Endothelial cell of umbilical vein (primary cell): ENCODE measurements around the gene AREG. TPM values are rescaled to one million over a fixed set of nuclear protein-coding genes. Genes with fewer than 3 reads are reported as not detected.

Experiments used
- BruUV-seq: library from RNA; stranded (reverse); fragments of 400-500 nt; replicated peaks from 2 replicates; lab custom pipeline; 2021; lab: Mats Ljungman, UMichigan
- CTCF ChIA-PET: fragments of 300-600, 350-600 bp; sonication (Branson Sonifier 250); formaldehyde crosslinking; loops from one replicate; lab custom pipeline; 2021; ENCODE audit warnings: antibody characterized with exemption, inconsistent platforms; lab: Charles Lee
- POLR2A ChIA-PET: fragments of 300-600, 350-600 bp; sonication (Branson Sonifier 250); formaldehyde crosslinking; loops from one replicate; lab custom pipeline; 2021; ENCODE audit warnings: antibody characterized with exemption, inconsistent platforms; lab: Charles Lee
- DNase-seq: peaks from one replicate; pipeline ENCODE4 v3.0.0-alpha.2; 2011; ENCODE audit warnings: low read depth, low spot score
- FAIRE-seq: peaks from 2 replicates; lab custom pipeline; 2011; peaks lifted over from hg19 to GRCh38; lab: Jason Lieb, UNC
- H2AFZ ChIP-seq: 2 replicates; pipeline ENCODE4 v1.6.0; 2012; ENCODE audit warnings: low read depth, low read length, control low read depth, inconsistent platforms
- H3K27ac ChIP-seq: 2 replicates; pipeline ENCODE4 v1.5.1; 2011; ENCODE audit warnings: low read depth, mild to moderate bottlenecking, control low read depth, low read length, moderate library complexity; ENCODE audit not compliant: insufficient read depth
- H3K27me3 ChIP-seq, 2 experiments: 2 replicates each; pipeline versions ENCODE4 v1.6.0 to v1.6.1; 2011; ENCODE audit warnings: low read length in 2 of 2, mixed read lengths in 1 of 2; ENCODE audit not compliant: control insufficient read depth in 2 of 2, insufficient read depth in 2 of 2
- H3K36me3 ChIP-seq, 2 experiments: 2 replicates in 1 of 2; 3 replicates in 1 of 2; pipeline ENCODE4 v1.5.1; 2011; ENCODE audit warnings: low read length in 2 of 2, mild to moderate bottlenecking in 1 of 2, moderate library complexity in 1 of 2; ENCODE audit not compliant: control insufficient read depth in 2 of 2, insufficient read depth in 2 of 2; ENCODE audit errors: extremely low read depth in 1 of 2
- H3K4me1 ChIP-seq: 3 replicates; pipeline ENCODE4 v1.5.1; 2011; ENCODE audit warnings: mild to moderate bottlenecking, low read length; ENCODE audit not compliant: control insufficient read depth, insufficient read depth; ENCODE audit errors: extremely low read depth
- H3K4me2 ChIP-seq: 2 replicates; pipeline ENCODE4 v1.6.1; 2011; ENCODE audit warnings: low read length, control low read depth, mixed read lengths; ENCODE audit not compliant: insufficient read depth
- H3K4me3 ChIP-seq, 3 experiments: fragments of 200-600 bp in 1 of 3; sonication (generic), shearing (Covaris generic) in 1 of 3; replicated peaks in 1 of 3; 2 replicates each; pipeline ENCODE4 v1.5.1; 2011 to 2016; ENCODE audit warnings: control low read depth in 3 of 3, low read length in 3 of 3, mild to moderate bottlenecking in 2 of 3, inconsistent platforms in 1 of 3, low read depth in 1 of 3, moderate library complexity in 1 of 3; ENCODE audit not compliant: insufficient read depth in 1 of 3
- H3K79me2 ChIP-seq: 2 replicates; pipeline ENCODE4 v1.6.0; 2012; ENCODE audit warnings: low read length, inconsistent platforms; ENCODE audit not compliant: control insufficient read depth, insufficient read depth
- H3K9ac ChIP-seq: replicated peaks from 2 replicates; pipeline ENCODE3; 2011; ENCODE audit warnings: low read length, control low read depth; ENCODE audit not compliant: insufficient read depth; ENCODE audit errors: extremely low read depth
- H3K9me1 ChIP-seq: replicated peaks from 3 replicates; pipeline ENCODE4 v1.6.0; 2011; ENCODE audit warnings: mild to moderate bottlenecking, low read length; ENCODE audit not compliant: control insufficient read depth, insufficient read depth; ENCODE audit errors: extremely low read depth
- H3K9me3 ChIP-seq: replicated peaks from 2 replicates; pipeline ENCODE4 v1.5.1; 2012; ENCODE audit warnings: low read length, inconsistent platforms; ENCODE audit not compliant: control insufficient read depth, insufficient read depth
- H4K20me1 ChIP-seq: replicated peaks from 2 replicates; pipeline ENCODE3; 2011; ENCODE audit warnings: mild to moderate bottlenecking, low read length; ENCODE audit not compliant: control insufficient read depth, insufficient read depth; ENCODE audit errors: extremely low read depth
- EZH2 ChIP-seq: IDR thresholded peaks from 2 replicates; pipeline ENCODE4 v1.6.1; 2012; ENCODE audit warnings: borderline replicate concordance, low read depth, mild to moderate bottlenecking, moderate library complexity, low read length, inconsistent platforms; ENCODE audit not compliant: severe bottlenecking
- FOS ChIP-seq: IDR thresholded peaks from 2 replicates; pipeline ENCODE4 v1.6.1; 2011; ENCODE audit warnings: mild to moderate bottlenecking, low read length, moderate library complexity, borderline replicate concordance; ENCODE audit not compliant: insufficient read depth
- GATA2 ChIP-seq: IDR thresholded peaks from 2 replicates; pipeline ENCODE4 v1.7.0; 2011; ENCODE audit warnings: low read depth, mild to moderate bottlenecking, moderate library complexity, mixed read lengths, low read length; ENCODE audit not compliant: insufficient read length, insufficient read depth
- JUN ChIP-seq: IDR thresholded peaks from 2 replicates; pipeline ENCODE4 v1.6.1; 2011; ENCODE audit warnings: borderline replicate concordance, low read depth; ENCODE audit not compliant: insufficient read length, insufficient read depth
- MYC ChIP-seq: IDR thresholded peaks from one replicate; pipeline ENCODE4 v1.6.1; 2011; ENCODE audit warnings: mild to moderate bottlenecking, low read depth, low read length
- POLR2A ChIP-seq: IDR thresholded peaks from 2 replicates; pipeline ENCODE4 v1.6.1; 2012; ENCODE audit warnings: low read depth, mild to moderate bottlenecking, control low read depth, low read length
- POLR2AphosphoS5 ChIP-seq: IDR thresholded peaks from 2 replicates; pipeline ENCODE4 v1.6.1; 2012; ENCODE audit warnings: low read depth, mild to moderate bottlenecking, control low read depth, low read length, moderate library complexity; ENCODE audit not compliant: insufficient read depth
- dilution Hi-C: fragments of 300-500 bp; cut with MboI; formaldehyde crosslinking; loops from one replicate; pipeline ENCODE4 v1.15.0; 2019; ENCODE audit warnings: low sequenced_read_pairs; ENCODE audit not compliant: extremely low pct_ligation_motif_present
- intact Hi-C: fragments of 100-400 bp; cut with micrococcal nuclease; formaldehyde crosslinking; loops from one replicate; pipeline ENCODE4 v1.10.0; 2022
- polyA plus RNA-seq, 4 experiments: library from polyadenylated mRNA; depleted of rRNA in 3 of 4; stranded (reverse) in 3 of 4; unstranded in 1 of 4; fragments of >200 nt; gene quantifications; 2 replicates each; pipeline versions ENCODE4 v1.2.1 to v1.2.3, GENCODE V29; 2011 to 2012; ENCODE audit warnings: missing spikeins in 1 of 4
- total RNA-seq: library from RNA; stranded (reverse); gene quantifications from 2 replicates; pipeline ENCODE4 v1.2.3, GENCODE V29; 2021
- TF ChIP-seq, protein P1 (sequence below), 2 donors: IDR thresholded peaks; 1 replicate in 1 of 2; 2 replicates in 1 of 2; pipeline ENCODE4 v1.5.1; 2011; ENCODE audit warnings: low read length in 2 of 2, mild to moderate bottlenecking in 2 of 2, moderate library complexity in 2 of 2, control low read depth in 1 of 2, inconsistent platforms in 1 of 2, low read depth in 1 of 2; ENCODE audit not compliant: insufficient read depth in 1 of 2; ENCODE audit errors: extremely low read depth in 1 of 2
- TF ChIP-seq, protein P2 (sequence below): IDR thresholded peaks from 2 replicates; pipeline ENCODE4 v1.6.1; 2011; ENCODE audit not compliant: insufficient read depth, insufficient read length

The AREG gene
- total and polyA plus RNA-seq, 2 donors (not counting 3 experiments of a cell fraction or from before 2014, with no cell fraction given): 0.17 to 0.55 TPM

DNA sequence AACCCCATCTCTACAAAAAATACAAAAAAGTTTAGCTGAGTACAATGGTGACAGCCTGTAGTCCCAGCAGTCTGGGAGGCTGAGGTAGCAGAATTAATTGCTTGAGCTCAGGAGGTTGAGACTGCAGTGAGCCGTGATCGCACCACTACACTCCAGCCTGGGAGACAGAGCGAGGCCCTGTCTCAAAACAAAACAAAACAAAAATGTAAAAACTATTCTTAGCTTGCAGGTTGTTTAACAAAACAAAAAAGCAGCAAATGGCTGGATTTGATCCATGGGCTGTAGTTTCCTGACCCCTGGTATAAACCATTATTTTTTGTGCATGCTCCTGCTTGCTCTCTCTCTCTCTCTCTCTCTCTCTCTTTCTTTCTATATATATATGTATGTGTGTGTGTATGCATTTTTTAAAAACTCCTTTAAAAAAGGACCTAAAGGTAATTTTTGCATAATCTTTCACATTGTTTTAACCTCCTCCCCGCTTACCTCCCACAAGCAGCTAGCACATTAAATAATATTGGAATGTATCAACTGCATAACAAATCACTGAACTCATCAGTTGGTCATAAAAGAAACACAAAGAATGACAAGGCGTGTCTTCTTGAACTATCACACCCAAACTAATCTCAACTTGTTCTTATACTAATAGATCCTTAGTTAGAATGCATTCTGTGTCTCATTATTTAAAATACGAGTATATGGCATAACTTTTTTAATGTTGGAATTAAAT is 4.8 kb downstream of the AREG start:
- Histone ChIP-seq H3K9ac (no peak overlapping the region), H3K79me2 (no peaks in the 10 kb centered on the region), H3K27ac (no peak overlapping the region), H2AFZ (no peak overlapping the region), H3K36me3 (no peaks in the 10 kb centered on the region), H3K9me1 (no peaks in the 10 kb centered on the region), H3K4me2 (no peak overlapping the region), H3K27me3 (no peaks in the 10 kb centered on the region), H3K4me1 (peaks cover 16% of the 10 kb centered on the region), H3K4me3 (no peak overlapping the region), H3K9me3 (no peaks in the 10 kb centered on the region), H4K20me1 (no peaks in the 10 kb centered on the region)
- dilution Hi-C loops (no loop called here), intact Hi-C loops (loop anchor here (1.0 to 5.0 kb wide), 3 partner anchors 32 to 175 kb away; no protein-coding TSS in a partner anchor)
- no TSS peak for BruUV-seq
- TF ChIP-seq, protein P1, sequence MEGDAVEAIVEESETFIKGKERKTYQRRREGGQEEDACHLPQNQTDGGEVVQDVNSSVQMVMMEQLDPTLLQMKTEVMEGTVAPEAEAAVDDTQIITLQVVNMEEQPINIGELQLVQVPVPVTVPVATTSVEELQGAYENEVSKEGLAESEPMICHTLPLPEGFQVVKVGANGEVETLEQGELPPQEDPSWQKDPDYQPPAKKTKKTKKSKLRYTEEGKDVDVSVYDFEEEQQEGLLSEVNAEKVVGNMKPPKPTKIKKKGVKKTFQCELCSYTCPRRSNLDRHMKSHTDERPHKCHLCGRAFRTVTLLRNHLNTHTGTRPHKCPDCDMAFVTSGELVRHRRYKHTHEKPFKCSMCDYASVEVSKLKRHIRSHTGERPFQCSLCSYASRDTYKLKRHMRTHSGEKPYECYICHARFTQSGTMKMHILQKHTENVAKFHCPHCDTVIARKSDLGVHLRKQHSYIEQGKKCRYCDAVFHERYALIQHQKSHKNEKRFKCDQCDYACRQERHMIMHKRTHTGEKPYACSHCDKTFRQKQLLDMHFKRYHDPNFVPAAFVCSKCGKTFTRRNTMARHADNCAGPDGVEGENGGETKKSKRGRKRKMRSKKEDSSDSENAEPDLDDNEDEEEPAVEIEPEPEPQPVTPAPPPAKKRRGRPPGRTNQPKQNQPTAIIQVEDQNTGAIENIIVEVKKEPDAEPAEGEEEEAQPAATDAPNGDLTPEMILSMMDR (IDR thresholded peaks at IDR 0.05; ENCODE audit: extremely low read depth in 1 of 2, insufficient read depth in 1 of 2, low read depth in 1 of 2, low read length in 2 of 2): no peak
- TF ChIP-seq, protein P2, sequence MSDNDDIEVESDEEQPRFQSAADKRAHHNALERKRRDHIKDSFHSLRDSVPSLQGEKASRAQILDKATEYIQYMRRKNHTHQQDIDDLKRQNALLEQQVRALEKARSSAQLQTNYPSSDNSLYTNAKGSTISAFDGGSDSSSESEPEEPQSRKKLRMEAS: no peak
- TF ChIP-seq POLR2AphosphoS5 (no peak), EZH2 (no peak), MYC (no peak), GATA2 (no peak), FOS (no peak), JUN (no peak), POLR2A (no peak)
- FAIRE-seq (no peak), DNase-seq (no peak)
- CTCF ChIA-PET: interaction anchor here (1.8 to 2.6 kb wide), 2 partner anchors 12 to 82 kb away, joined by 5 to 9 read pairs; no protein-coding TSS in a partner anchor
- POLR2A ChIA-PET: no interaction called here
